Mucosa of descending colon (tissue), 3 donors: ENCODE measurements around the gene CATSPERZ. TPM values are rescaled to one million over a fixed set of nuclear protein-coding genes. Genes with fewer than 3 reads are reported as not detected.

Source experiments
- ATAC-seq: fragments of 200-7000 bp; cut with Tn5 transposase; one replicate; pipeline ENCODE4 v1.9.1; 2020; ENCODE audit warnings: mild to moderate bottlenecking, moderate library complexity
- DNase-seq, 3 donors: peaks; one replicate each; pipeline ENCODE4 v3.0.0-alpha.2; 2020
- H3K36me3 ChIP-seq: fragments of 200-600 bp; one replicate; pipeline ENCODE4 v1.8.0; 2021; ENCODE audit warnings: low read depth, mild to moderate bottlenecking
- H3K4me1 ChIP-seq: fragments of 200-600 bp; one replicate; pipeline ENCODE4 v1.8.0; 2021; ENCODE audit warnings: low read depth, mild to moderate bottlenecking
- H3K4me3 ChIP-seq: fragments of 200-600 bp; one replicate; pipeline ENCODE4 v1.8.0; 2021; ENCODE audit warnings: mild to moderate bottlenecking
- H3K9me3 ChIP-seq: fragments of 200-600 bp; one replicate; pipeline ENCODE4 v1.8.0; 2021; ENCODE audit warnings: mild to moderate bottlenecking
- intact Hi-C, 2 donors: fragments of 100-400 bp; cut with DNase I in 1 of 2; cut with micrococcal nuclease in 1 of 2; formaldehyde crosslinking; loops; one replicate each; pipeline versions ENCODE4 v1.11.0 to v1.11.1; 2022; cut with DNase I, micrococcal nuclease
- total RNA-seq, 3 donors: library from RNA; stranded (reverse); fragmentation: NEBNext Ultra II Directional in 2 of 3; extraction: Animal tissue kit (Norgen Biotek cat#: 25700) in 2 of 3; gene quantifications; one replicate each; pipeline versions ENCODE4 v1.2.1 to v1.2.4, GENCODE V29; 2021 to 2023
- TF ChIP-seq, protein P1 (sequence below): fragments of 200-600 bp; IDR thresholded peaks from one replicate; pipeline ENCODE4 v1.8.0; 2022; ENCODE audit warnings: antibody characterized with exemption, mild to moderate bottlenecking
- donor health status: DM: no; HTN: no; CAD: no; lungs with moderate emphysema.
- donor health status: DM: no; HTN: no; CAD: no.
- donor health status: DM: no; HTN: yes; CAD: no.

The CATSPERZ gene
- total RNA-seq, 3 donors from 2014 or later: not detected

DNA sequence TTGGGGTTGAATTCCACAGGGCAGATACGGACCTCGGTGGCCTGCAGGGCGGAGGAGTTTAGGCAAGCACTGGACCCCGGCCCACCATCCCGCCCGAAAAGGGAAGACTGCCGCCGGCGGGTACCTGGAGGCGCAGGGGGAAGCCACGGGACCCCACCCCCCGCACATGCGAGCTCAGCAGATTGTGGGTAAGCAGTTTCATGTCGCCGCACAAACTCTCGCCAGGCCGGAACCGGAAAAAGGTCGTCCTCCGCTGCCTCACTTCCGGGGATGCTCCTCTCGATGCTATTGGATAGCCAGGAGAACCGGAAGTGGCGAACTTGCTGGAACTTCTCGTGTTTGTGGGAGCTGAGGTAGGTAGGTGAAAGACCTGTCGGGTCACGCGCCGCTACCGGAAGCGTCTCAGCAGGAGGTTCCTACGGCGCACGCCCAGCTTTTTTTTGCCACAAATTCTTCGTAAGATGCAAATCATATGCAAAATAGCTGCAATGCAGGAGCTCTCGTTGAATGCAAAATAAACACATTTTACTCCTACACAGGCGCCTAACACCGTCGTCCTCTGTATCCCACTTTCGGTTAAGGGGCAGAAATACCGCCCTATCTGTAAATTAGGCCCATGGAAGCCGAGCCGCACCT is 17.3 kb downstream of the CATSPERZ start, which contains the start of gene TRMT112:
Gene TRMT112 (minus strand): TSS at position 235 of the 636 bp plus-strand sequence. CDS start 33 bp downstream, at position 202.
- TF ChIP-seq, protein P1, sequence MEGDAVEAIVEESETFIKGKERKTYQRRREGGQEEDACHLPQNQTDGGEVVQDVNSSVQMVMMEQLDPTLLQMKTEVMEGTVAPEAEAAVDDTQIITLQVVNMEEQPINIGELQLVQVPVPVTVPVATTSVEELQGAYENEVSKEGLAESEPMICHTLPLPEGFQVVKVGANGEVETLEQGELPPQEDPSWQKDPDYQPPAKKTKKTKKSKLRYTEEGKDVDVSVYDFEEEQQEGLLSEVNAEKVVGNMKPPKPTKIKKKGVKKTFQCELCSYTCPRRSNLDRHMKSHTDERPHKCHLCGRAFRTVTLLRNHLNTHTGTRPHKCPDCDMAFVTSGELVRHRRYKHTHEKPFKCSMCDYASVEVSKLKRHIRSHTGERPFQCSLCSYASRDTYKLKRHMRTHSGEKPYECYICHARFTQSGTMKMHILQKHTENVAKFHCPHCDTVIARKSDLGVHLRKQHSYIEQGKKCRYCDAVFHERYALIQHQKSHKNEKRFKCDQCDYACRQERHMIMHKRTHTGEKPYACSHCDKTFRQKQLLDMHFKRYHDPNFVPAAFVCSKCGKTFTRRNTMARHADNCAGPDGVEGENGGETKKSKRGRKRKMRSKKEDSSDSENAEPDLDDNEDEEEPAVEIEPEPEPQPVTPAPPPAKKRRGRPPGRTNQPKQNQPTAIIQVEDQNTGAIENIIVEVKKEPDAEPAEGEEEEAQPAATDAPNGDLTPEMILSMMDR: no peak
- H3K4me3 ChIP-seq: peak within 1 kb of the TSS; percentile 69
- no peaks in the 10 kb centered on the region for H3K9me3 ChIP-seq
- peak; percentile 70 for ATAC-seq
- DNase-seq: peak; percentile 94 to 98 (median 96)
- peaks cover 32% of the 10 kb centered on the region for H3K4me1 ChIP-seq
- H3K36me3 ChIP-seq: peaks cover 6% of the 10 kb centered on the region
- intact Hi-C loops: no loop called here

DNA sequence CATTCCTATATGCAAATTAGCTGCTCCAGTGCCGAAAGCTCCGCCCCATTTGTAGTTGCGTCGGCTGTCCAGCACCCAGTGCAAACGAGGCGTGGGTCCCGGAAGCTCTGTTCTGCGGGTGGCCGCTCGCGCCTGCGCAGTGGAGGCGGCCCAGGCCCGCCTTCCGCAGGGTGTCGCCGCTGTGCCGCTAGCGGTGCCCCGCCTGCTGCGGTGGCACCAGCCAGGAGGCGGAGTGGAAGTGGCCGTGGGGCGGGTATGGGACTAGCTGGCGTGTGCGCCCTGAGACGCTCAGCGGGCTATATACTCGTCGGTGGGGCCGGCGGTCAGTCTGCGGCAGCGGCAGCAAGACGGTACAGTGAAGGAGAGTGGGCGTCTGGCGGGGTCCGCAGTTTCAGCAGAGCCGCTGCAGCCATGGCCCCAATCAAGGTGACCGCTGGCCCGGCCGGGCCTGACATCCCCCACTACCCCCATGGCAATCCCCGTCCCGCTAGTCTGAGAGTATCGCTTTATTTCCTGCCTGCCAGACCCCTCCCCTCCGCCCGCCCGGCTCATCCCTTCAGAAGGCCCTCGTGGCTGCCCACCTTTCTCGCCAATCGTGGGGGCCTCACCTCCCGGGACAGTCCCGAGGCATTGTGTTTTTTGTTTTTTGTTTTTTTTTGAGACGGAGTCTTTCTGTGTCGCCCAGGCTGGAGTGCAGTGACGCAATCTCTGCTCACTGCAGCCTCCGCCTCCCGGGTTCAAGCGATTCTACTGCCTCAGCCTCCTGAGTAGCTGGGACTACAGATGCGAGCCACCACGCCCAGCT is 18.0 kb downstream of the CATSPERZ start, which contains the start of gene PRDX5:
Gene PRDX5 (plus strand): TSS at position 161 of the 805 bp plus-strand sequence. CDS start 95 bp downstream, at position 256.
- H3K4me1 ChIP-seq: peaks cover 32% of the 10 kb centered on the region
- intact Hi-C loops: no loop called here
- TF ChIP-seq, protein P1: peak; percentile 33
- no peaks in the 10 kb centered on the region for H3K9me3 ChIP-seq
- peak within 1 kb of the TSS; percentile 69 for H3K4me3 ChIP-seq
- peaks cover 6% of the 10 kb centered on the region for H3K36me3 ChIP-seq
- ATAC-seq (peak; percentile 79), DNase-seq (peak; percentile 95 to 99 (median 98))

DNA sequence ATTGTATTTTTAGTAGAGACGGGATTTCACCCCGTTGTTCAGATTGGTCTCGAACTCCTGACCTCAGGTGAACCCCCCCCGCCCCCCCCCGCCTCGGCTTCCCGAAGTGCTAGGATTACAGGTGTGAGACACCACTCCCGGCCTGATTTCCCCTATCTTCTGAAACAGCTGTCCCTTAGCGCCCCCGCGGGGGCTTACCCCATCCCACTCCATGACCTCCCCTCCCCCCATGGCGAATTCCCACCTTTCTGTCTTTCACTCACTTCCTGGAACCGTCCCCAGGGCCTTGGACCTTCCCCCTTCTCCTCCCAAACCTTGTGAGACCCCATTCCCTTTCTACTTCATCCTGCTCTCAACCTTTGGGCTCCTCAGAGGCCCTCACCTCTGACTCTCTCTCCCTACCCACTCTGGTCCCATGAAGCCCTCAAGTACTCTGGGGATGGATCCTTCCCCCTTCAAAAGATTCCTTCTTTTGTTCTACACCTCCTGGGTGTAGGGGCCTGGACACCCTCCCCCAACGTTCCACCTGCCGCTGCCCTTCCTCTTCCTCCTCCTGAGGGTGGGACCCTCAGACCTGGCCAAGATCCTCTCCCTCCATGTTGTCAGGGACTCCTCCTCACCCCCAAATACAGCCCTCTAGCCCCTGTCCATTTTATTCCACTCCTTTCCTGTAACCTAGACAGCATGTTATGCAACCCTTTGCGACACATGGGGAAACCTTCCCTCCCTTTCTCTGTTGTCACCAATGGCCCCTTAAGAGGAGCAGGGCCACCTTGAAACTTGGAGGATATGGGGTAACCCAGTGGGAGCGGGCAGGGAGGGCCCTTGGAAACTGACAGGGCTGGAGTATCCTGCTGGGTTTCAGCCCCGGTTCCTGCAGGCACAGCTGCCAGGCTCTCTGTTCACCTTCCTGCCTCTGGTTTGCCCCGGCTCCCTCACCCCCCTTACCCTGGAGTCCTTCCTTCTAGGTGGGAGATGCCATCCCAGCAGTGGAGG is 18.9 kb downstream of the CATSPERZ start:
- Histone ChIP-seq H3K4me1 (peaks cover 28% of the 10 kb centered on the region), H3K9me3 (no peaks in the 10 kb centered on the region), H3K4me3 (peak overlapping the region; percentile 69), H3K36me3 (peaks cover 6% of the 10 kb centered on the region)
- DNase-seq (peak; percentile 67 to 72 (median 70)), ATAC-seq (no peak)
- TF ChIP-seq, protein P1: no peak
- intact Hi-C loops: no loop called here

DNA sequence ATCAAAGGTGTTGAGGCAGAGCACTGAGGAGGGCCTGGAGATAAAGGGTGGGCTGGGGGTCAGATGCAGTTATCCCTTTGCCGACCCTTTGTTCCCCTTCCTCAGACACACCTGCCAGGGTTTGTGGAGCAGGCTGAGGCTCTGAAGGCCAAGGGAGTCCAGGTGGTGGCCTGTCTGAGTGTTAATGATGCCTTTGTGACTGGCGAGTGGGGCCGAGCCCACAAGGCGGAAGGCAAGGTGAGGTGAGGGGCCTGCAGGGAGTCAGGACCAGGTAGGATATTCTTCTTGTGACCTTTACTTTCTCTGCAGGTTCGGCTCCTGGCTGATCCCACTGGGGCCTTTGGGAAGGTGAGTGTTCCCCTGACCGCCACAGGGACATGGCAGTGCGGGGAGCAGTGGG is 20.4 kb downstream of the CATSPERZ start:
- ATAC-seq (no peak), DNase-seq (peak in 2 of 3 donors; percentile 30 to 48)
- intact Hi-C loops: no loop called here
- Histone ChIP-seq H3K4me1 (peaks cover 28% of the 10 kb centered on the region), H3K9me3 (no peaks in the 10 kb centered on the region), H3K4me3 (no peak overlapping the region), H3K36me3 (no peaks in the 10 kb centered on the region)
- TF ChIP-seq, protein P1: no peak

DNA sequence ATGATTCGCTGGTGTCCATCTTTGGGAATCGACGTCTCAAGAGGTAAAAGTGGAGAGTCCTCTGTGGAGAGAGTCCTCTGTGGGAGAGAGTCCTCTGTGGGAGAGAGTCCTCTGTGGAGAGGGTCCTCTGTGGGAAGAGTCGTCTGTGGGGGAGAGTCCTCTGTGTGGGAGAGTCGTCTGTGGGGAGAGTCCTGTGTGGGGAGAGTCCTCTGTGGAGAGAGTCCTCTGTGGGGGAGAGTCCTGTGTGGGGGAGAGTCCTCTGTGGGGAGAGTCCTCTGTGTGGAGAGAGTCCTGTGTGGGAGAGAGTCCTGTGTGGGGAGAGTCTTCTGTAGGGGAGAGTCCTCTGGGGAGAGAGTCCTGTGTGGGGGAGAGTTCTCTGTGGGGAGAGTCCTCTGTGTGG is 20.9 kb downstream of the CATSPERZ start:
- TF ChIP-seq, protein P1: no peak
- Histone ChIP-seq H3K4me3 (no peak overlapping the region), H3K9me3 (no peaks in the 10 kb centered on the region), H3K36me3 (no peaks in the 10 kb centered on the region), H3K4me1 (peaks cover 26% of the 10 kb centered on the region)
- ATAC-seq (no peak), DNase-seq (no peak)
- intact Hi-C loops: no loop called here
